ENCODE measurements around the gene SCYGR1.
A peak's percentile ranks its signal among the peaks of the same experiment; 100 is the strongest.
"Not testable (repeated sequence)": the region's sequence is repeated elsewhere in the genome, so short reads cannot be mapped to it uniquely, and the experiment has no call there.

Gene SCYGR1

GRCh38 chr2:227387583-227387982, at the start of gene SCYGR1:
Gene SCYGR1, minus strand, starts transcription at chr2:227387949. Its CDS starts 0 bp downstream, at chr2:227387949.
- DNase-seq (ENCODE audit: low read depth): not testable (repeated sequence)

GRCh38 chr2:227436436-227437174, 48.9 kb upstream of the SCYGR1 start:
- peak; percentile 36 for DNase-seq (ENCODE audit: low read depth)

GRCh38 chr2:227433171-227433570, 45.4 kb upstream of the SCYGR1 start:
- no peak for DNase-seq (ENCODE audit: low read depth)

- DNase-seq (ENCODE audit: low read depth): no peak
These were observed 42.9 kb upstream of the SCYGR1 start for GRCh38 chr2:227430639-227431038.

- no peak for DNase-seq (ENCODE audit: low read depth)
These were observed 41.1 kb upstream of the SCYGR1 start for GRCh38 chr2:227428731-227429285.

- no peak for DNase-seq (ENCODE audit: low read depth)
These were observed 36.1 kb upstream of the SCYGR1 start for GRCh38 chr2:227423656-227424499.

GRCh38 chr2:227420087-227421052, 32.6 kb upstream of the SCYGR1 start:
- no peak for DNase-seq (ENCODE audit: low read depth)

- DNase-seq (ENCODE audit: low read depth): no peak
These were observed 29.0 kb upstream of the SCYGR1 start for GRCh38 chr2:227416701-227417100.

- peak; percentile 90 for DNase-seq (ENCODE audit: low read depth)
These were observed 28.0 kb upstream of the SCYGR1 start for GRCh38 chr2:227415538-227416424.

GRCh38 chr2:227414846-227415245, 27.1 kb upstream of the SCYGR1 start:
- peak; percentile 76 for DNase-seq (ENCODE audit: low read depth)

GRCh38 chr2:227413371-227413770, 25.6 kb upstream of the SCYGR1 start:
- no peak for DNase-seq (ENCODE audit: low read depth)

GRCh38 chr2:227412877-227413276, 25.1 kb upstream of the SCYGR1 start:
- DNase-seq (ENCODE audit: low read depth): no peak

GRCh38 chr2:227411990-227412350, 24.2 kb upstream of the SCYGR1 start:
- DNase-seq (ENCODE audit: low read depth): no peak

GRCh38 chr2:227411320-227411989, 23.7 kb upstream of the SCYGR1 start:
- DNase-seq (ENCODE audit: low read depth): no peak

- DNase-seq (ENCODE audit: low read depth): peak; percentile 67
These were observed 22.4 kb upstream of the SCYGR1 start for GRCh38 chr2:227410191-227410590.

GRCh38 chr2:227407591-227408151, 19.9 kb upstream of the SCYGR1 start:
- DNase-seq (ENCODE audit: low read depth): peak; percentile 54

- peak; percentile 97 for DNase-seq (ENCODE audit: low read depth)
These were observed 18.7 kb upstream of the SCYGR1 start for GRCh38 chr2:227406177-227407031.

- no peak for DNase-seq (ENCODE audit: low read depth)
These were observed 17.0 kb upstream of the SCYGR1 start for GRCh38 chr2:227404585-227405271.
